ENCODE measurements around the gene KLHL40.

DNA sequence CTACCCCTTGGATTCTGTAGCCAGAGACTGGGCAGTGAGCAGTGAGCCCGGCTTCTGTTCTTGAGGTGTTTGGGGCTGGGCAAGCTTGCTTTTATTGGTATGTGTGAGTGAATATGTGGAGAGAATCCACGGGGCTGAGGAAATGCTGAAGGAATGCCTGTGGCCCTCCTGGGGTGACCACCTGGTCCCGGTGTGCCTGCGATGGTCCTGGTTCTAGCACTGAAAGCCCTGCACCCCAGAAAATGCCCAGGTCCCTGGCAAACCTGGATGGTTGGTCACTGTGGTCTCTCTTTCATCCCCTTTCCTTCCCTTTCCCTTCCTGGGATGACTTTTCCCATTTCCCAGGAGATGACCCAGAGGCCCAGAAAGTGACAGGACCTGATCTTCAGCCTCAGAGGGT is 27.7 kb upstream of the KLHL40 start:
- TF ChIP-seq, protein P1, sequence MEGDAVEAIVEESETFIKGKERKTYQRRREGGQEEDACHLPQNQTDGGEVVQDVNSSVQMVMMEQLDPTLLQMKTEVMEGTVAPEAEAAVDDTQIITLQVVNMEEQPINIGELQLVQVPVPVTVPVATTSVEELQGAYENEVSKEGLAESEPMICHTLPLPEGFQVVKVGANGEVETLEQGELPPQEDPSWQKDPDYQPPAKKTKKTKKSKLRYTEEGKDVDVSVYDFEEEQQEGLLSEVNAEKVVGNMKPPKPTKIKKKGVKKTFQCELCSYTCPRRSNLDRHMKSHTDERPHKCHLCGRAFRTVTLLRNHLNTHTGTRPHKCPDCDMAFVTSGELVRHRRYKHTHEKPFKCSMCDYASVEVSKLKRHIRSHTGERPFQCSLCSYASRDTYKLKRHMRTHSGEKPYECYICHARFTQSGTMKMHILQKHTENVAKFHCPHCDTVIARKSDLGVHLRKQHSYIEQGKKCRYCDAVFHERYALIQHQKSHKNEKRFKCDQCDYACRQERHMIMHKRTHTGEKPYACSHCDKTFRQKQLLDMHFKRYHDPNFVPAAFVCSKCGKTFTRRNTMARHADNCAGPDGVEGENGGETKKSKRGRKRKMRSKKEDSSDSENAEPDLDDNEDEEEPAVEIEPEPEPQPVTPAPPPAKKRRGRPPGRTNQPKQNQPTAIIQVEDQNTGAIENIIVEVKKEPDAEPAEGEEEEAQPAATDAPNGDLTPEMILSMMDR (conservative IDR thresholded peaks at IDR 0.05; ENCODE audit: low read length), result no peak
- TF ChIP-seq EZH2phosphoT487 (IDR thresholded peaks at IDR 0.05; ENCODE audit: borderline replicate concordance, low read depth, low read length), result no peak

Measured in OCI-LY7 (cell line).